Hematopoietic multipotent progenitor cell treated with erythropoietin and hydrocortisone succinate and interleukin-3 and kit ligand, for 8 days (in vitro differentiated cells): ENCODE data around the gene PNKD.

Source experiments
- DNase-seq: peaks from one replicate; pipeline ENCODE4 v3.0.0-alpha.2; 2015

PNKD gene

DNA sequence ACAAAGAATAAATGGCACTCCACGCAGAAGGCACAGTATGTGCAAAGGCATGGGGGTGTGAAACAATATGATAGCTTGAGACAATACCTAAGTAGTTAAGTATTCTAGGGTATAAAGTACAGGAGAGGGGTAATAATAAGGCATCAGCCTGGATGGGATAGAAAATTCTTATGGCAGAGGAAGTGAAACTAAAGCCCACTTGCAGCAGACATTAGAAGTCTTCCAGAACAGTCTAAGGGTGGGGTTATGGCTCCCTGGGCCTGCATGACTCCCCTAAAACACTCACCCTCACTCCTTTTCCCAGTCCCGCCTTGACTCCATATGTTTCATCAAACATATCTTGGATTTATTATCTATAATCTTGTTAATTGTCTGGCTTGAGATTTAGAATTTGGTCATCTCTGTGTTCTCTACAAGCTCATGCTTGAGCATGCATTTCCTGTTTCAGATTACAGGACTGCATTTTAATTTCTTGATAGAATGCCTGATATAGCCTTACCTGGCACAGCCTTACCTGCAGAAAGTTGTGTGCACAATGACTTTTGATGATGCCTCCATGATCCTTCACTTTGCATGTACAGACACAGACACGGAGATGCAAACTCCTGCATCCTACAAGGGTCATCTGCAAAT, 50.5 kb downstream of the PNKD start:
- no peak for DNase-seq

DNA sequence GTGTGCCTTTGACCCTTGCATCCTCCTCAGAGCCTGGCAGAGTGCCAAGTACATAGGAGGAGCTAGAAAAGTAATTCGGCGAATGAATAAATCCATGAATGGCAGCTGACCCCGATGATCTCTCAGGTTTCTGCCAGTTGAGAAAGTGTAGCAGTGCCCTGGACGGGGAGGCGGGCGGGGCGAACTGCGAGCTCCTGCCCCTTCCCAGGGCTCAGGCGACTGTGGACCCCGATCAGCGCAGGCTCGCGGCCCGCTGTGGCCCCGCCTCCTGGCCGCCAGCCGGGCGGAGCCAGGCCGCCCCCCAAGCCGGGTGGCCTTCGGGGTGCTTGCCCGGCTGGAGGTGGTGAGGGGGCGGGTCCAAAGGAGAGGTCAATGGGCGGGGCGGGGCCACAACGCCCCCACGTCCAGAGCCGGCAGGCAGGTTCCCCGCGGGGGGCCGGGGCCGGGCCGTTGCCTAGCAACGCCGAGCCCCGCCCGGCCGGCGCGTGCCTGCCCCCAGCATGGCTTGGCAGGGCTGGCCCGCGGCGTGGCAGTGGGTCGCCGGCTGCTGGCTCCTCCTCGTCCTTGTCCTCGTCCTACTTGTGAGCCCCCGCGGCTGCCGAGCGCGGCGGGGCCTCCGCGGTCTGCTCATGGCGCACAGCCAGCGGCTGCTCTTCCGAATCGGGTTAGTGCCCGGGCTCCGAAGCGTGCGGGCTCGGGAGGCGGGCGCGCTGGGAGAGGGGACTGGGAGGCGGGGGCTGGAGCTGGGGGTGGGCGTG, 52.6 kb downstream of the PNKD start:
- DNase-seq: peak; percentile 80

DNA sequence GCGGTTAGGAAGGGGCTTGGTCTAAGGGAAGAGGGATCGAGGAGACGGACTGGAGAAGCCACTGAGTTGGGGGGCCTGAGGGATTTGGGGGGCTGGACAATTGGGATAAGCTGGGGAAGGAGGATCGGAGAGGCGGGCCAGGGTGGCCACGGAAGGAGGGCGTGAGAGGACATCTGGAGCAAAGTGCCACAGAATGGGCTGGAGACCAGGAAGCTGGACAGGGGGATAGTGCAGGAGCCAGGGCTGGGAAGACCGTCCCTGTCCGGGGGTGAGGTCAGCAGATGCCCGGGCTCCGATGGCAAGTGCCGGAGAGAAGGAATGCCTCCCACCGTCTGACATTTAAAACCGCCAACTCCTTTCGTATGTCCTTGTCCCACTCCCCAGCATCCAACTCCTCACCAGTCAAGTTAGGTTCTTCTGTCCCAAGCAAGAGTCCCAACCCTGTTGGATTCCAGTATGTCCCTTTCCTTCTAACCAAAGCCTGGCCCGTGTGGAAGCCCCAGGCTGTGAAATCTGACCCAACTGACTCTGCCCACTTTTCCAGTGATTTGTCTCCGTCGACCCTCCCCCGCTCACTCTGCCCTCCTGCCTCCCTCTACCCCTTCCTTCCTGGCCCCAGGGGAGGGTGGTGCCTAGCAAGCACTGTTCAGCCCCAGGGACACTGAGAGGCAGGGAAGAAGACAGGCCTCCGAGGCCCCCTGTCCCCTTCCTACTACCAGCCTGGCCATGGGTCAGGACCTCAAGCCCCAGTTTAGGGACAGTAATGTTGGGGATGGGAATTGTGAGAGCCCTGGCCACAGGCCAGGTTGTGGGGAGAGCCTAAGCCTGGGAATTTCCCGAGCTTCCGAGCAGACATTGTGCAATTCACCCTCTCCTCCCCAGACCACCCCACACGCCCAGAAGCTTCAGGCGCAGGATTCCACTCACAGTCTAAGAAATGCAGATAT, 53.5 kb downstream of the PNKD start:
- DNase-seq: no peak

DNA sequence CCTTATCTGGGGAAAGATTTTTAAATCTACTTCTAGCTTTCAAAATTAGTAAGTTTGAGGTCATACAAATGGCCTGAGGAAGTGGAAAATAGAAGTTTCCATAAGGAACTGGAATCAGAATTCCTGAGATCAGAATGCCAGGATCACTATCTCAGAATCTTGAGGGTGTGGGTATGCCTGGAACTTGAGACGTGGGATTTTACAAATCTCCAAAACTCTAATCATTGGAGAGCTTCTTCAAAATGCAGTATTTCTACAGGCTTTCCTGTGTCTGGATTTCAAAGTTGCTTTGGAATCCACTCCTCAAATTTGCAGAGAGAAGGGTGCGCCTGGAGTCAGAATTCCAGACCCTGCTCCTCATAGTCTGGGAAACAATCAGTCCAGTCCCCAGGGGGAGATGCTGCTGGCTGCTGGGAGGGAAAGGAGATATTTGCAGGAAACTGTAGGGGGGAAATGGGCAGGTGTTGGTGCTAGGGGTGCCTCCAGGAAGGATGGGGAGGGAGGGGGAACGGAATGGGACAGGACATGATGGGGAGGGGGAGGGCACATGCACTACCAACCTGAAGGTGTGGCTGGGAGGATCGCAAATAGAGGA, 55.3 kb downstream of the PNKD start:
- no peak for DNase-seq

DNA sequence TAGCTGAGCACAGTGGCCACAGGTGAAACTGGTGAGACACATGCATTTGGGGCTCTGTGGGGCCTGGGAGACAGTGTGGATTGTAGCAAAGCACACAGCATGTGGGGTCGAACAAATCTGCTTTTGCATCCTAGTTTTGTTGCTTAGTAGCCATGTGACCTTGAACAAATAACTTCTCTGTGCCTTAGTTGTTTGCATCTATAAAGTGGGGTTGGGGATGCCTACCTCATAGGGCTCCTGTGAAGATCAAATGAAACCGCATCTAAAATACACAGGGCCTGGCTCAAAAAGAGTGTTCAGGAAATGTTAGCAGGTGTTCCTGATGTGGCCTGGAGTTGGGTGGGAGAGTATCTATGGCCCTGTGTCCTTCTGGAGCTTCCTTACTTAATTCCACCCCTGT, 56.0 kb downstream of the PNKD start:
- no peak for DNase-seq

DNA sequence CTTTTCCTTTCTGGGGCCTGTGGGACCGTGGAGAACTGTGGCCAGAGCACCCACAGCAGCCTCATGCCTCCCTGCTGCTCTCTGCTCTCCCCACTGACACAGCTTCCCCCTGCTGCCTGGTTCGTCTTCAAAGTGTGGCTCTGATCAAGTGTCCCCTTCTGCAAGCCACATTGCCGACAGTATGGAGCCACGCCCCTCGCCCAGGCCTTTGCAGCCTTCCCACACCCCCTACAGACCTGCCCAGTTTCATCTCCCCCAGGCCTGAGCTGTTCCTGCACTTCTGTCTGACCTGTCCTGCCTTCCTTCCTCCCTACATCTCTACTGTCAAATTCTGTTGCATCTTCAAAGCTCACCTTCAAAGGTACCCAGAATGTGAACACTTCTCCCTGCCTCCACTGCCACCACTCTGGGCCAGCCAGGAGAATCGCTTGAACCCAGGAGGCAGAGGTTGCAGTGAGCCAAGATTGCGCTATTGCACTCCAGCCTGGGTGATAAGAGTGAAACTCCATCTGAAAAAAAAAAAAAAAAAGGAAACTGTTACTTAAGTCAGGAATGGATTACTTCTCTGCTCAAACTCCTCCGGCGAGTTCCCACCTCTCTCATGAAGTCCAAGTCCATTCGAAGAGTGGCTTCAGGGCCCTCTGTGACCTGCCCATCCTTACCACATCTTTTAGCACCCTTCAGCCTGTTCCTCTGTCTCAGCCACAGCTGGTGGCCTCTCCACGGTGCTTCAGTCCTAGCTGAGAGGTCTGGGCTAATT, 57.3 kb downstream of the PNKD start:
- peak; percentile 30 for DNase-seq

DNA sequence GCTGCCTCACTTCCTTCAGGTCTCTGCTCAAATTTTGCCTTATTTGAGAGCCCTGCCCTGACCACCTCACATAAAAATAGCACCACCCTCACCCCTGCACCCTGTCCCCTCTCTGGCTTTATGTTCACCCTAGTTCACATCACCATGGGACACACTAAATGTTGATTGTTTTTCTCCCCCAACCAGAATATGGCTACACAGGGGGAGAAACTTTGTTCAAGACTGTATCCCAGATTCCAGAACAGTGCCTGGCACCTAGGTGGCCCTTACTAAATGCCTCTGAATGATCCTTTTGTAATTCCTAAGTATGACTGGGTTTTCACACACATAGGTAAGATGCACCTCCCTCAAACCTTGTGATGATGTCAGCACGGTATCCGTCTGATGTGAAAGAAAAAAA, 58.0 kb downstream of the PNKD start:
- no peak for DNase-seq

DNA sequence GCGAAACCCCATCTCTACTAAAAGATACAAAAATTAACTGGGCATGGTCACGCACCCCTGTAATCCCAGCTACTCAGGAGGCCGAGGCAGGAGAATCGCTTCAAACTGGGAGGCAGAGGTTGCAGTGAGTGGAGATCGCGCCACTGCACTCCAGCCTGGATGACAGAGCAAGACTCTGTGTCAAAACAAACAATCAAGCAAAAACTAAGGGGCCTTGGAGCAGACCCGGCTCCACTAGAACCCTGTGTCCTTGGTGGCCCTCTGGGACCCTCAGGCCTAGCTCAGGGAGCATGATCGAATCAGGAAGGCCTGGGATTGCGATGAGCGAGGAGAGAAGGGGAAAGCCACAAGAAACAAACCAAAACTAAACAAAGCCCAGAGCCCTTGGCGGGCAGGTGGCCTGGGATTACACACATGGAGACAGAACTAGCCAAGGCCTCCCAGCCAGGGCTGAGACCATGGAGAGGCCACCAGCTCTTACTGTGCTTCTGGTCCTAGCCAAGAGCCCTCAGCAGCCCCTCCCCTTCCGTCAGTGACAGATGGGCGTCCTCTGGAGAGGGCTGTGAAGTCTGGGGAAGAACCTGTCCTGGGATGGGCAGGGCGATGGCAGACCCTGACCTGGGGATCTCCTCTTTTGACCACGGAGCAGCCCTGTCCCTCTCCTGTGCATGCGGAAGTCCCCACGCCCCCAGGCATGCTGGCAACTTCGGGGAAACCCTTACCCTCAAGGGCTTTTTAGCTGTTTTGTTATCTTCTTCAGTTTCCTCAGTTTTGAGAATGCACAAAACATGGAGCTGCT, 58.9 kb downstream of the PNKD start:
- DNase-seq: no peak

DNA sequence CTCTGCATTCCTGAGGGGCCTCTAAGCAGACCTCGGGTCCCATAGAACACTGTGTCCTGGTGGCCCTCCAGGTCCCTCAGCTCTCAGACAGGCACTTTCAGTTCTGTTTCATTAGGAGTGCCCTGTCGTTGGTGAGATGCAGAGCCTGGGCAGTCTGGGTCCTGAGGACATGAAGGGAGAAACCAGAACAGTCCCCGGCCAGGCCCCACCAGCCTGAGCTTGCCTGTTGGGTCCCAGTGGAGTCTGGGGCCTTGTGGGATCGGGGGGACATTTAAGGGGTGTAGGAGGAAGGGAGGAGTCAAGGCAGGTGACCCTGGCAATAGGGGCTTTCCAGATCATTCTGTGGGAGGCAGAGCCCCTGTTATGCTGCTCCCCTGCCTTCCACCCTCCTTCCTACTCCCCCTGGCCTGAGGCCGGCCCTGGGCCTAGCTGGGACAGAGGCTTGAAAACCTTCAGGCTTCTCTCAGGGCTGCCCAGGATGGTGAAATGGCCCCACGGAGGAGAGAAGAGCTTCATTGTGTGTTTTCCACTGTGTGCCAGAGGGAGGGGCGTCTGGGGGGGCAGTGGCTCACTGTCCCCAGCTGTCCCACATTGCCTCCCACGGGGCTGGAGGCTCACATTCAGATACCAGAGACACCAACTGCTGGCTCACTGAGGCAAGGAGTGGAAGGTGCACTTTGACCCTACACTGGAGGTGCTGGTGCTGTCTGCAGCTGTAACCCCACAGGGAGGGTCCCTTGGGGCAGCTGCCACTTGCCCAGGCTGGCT, 59.7 kb downstream of the PNKD start:
- no peak for DNase-seq

DNA sequence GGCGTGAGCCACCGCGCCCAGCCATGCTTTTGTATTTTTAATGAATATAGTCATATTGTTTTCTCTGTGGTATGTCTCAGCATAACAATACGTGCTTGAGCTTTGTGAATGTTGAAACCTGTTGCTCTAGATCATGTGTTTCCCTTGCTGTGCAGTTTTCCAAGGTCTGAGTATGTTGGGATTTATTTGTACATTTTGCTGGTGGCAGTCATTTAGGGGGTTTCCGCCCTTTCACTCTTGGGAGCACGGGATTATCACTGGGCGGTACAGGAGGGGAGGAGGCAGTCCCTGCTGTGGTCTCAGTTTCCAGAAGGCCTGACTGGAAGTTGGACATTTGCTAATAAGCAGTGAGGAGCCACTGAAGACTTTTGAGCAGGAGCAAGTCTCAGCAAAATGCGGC, 61.4 kb downstream of the PNKD start:
- DNase-seq: no peak

DNA sequence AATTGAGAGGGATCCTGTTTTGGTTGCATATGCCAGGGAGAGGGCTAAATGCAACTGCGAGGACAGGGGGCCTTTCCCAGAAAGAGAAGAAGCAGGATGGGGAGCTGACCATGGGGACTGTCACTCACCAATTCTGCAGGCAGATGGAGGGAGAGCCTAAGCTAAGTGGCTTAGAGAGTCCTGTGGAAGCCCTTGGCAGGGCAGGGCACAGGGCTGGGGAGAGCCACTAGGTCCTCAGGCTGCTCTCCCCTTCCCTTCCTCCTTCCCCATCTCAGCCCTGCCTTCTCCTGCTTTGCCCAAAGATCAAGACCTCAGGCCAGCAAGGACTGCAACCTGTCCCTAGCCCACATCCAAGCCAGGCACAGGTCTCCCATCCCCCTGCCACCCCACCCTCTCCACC, 62.0 kb downstream of the PNKD start:
- DNase-seq: no peak

DNA sequence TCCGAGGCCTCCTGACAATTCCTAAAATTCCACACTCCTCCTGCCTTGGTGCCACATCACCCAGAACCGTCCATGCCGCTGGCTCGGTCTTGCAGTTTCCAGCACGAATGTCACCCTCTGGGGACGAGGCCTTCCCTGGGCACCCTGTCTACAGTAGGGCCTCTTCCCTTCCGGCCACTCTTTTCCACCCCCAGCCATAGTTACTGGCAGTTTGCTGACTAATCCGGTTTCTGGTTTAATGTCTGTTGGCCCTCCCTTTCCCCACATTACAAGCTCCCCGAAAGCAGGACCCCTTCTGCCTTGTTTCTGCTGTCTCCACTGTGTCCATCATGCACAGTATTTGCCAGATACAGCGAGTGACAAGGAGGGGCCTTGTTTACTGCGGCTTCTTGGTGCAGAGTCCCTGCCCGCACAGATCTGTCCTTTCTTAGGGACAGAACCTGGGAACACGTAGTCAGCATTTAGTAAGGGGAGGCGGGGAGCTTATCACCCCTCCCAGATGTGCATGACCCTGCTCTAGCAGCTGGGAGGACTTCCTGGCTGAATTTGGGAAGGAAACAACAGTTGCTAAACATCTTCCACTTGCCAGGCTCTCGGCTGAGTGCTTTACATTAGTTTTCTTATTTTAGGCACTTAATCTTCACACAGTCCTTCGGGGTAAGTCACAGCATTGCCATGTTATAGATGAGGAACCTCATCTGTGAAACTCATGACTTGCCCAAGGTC, 62.8 kb downstream of the PNKD start:
- DNase-seq: peak; percentile 92

DNA sequence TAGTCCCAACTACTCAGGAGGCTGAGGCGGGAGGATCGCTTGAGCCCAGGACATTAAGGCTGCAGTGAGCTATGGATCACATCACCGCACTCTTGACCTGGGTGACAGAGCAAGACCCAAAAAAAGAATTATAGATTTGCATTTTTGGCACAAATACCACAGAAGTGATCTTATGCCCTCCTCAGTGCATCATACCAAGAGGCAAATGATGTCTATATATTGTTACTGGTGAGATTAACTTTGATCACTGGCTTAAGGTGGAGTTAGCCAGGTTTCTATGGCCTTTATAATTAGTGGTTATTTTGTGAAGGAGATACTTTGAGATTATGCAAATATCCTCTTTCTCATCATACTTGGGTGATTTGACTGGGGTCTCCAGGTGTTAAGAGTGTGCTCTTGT, 64.2 kb downstream of the PNKD start:
- DNase-seq: no peak

DNA sequence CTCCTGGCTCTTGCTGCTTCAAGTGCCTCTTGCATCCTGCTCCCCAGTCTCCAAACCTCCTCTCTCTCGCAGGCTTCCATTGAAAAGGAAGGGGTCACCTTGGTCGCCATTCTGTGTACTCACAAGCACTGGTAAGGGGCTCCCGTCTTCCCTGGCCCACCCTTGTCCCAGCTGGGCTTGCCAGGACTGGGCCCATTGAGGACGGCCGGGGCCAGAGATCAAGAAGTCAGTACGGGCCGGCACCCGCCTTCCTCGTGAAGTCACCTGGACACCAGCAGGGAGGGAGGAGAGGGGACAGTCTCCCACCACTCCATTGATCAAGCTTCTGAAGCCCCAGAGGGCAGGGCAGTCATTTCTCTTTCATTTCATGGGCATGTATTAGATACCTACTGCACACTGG, 70.3 kb downstream of the PNKD start:
- no peak for DNase-seq

DNA sequence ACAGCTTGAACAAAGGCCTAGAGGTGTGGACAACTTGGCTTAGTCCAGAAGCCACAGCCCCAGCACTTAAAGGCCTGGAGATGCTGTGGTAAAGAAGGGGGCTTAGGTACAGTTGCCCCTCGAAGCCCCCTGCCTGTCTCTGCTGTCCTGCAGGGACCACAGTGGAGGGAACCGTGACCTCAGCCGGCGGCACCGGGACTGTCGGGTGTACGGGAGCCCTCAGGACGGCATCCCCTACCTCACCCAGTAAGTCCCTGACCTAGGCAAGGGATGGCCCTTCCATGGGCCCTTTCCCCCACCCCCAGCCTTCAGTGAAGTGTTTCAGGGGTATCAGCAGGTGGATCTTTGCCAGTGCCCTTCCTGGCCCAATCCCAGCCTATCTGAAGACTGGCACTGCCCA, 71.1 kb downstream of the PNKD start:
- DNase-seq: no peak

DNA sequence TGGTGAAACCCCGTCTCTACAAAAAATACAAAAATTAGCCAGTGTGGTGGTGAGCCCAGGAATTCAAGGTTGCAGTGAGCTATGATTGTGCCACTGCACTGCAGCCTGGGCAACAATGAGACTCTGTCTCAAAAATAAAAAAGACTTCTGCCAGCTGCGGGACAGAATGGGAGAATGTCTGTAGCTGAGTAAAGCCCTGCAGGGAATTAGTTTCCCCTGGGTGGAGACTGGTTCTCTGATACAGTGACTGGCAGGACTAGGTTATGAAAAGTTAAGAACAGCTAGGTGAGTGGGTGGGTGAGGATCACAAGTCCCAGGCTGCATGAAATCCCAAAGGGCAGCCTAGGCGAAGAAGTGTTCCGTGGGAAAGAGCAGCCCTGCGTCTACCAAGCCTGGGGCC, 72.5 kb downstream of the PNKD start:
- no peak for DNase-seq

DNA sequence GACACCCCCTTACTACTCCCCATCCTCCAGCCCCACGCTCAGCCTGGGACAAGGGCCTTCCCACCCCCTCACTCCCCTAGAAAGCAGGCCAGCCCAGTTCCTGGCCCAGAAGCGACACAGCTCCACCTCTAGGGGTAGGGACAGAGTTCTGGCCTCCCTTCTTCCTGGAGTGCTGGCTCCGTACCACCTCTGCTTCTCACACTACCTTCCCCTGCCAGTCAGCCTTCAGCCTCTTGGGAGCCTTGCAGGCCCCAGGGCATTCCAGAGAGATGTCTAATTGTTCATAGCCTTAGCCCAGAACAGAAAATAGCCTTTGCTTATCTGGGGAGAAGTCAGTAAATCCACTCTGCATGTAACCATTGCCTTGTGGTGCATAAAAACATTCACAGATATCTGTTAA, 73.3 kb downstream of the PNKD start:
- no peak for DNase-seq

DNA sequence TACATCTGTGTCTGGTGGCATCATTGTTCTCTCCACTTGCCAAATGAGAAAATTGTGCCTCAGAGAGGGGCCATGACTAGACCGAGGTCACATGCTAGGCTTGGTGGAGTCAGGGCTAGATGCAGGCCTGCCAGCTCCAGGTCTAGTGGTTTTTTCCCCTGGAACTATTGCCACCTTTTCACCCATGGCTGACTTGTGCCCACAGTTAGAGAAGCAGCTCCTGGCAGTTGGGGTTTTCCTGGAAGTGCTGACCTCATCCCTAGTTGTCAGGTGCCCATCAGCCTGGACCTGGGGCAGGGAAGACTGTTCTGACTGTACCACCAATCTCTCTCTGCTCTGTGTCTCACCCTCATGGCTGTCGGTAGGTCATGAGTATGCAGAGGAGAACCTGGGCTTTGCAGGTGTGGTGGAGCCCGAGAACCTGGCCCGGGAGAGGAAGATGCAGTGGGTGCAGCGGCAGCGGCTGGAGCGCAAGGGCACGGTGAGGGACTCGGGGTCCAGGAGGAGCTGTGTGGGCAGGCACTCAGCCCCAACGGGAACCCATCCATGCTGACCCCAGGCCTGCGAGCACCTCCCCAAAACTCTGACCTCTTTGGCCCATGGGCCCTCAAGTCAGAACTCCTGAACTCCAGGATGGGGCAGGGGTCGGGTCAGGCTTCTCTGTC, 73.9 kb downstream of the PNKD start:
- no peak for DNase-seq

DNA sequence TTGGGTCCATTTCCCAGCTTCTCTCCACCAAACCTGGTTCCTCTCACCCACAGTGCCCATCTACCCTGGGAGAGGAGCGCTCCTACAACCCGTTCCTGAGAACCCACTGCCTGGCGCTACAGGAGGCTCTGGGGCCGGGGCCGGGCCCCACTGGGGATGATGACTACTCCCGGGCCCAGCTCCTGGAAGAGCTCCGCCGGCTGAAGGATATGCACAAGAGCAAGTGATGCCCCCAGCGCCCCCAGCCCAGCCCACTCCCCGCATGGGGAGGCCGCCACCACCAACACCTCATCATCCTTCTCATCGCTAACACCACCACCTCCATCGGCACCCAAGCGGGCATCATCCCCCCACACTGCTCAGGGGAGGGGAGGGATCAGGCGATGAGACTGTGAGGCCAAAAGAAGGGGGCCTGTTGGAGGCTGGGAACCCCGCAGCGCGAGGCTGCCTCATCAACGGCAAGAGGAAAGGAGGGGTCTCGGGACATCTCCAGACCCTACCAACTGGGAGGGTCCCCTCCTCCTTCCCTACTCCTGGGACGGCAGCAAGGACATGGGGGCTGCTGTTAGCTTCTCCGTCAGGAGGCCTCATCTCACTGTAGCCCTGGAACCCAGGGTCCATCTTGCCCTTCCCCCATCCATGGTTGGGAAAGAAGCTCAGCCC, 74.6 kb downstream of the PNKD start:
- DNase-seq: no peak
